Colonic mucosa (tissue), 4 donors: ENCODE results near the gene LRMDA. TPM values are rescaled to one million over a fixed set of nuclear protein-coding genes. Genes with fewer than 3 reads are reported as not detected.

ENCODE experiments used
- DNase-seq: peaks from one replicate; pipeline ENCODE4 v3.0.0-alpha.2; 2020
- H3K27ac ChIP-seq: fragments of 200-600 bp; one replicate; pipeline ENCODE4 v1.8.0; 2021
- H3K27me3 ChIP-seq: fragments of 200-600 bp; one replicate; pipeline ENCODE4 v1.8.0; 2021
- H3K36me3 ChIP-seq: fragments of 200-600 bp; one replicate; pipeline ENCODE4 v1.8.0; 2021
- H3K4me1 ChIP-seq: fragments of 200-600 bp; one replicate; pipeline ENCODE4 v1.8.0; 2021; ENCODE audit warnings: mild to moderate bottlenecking
- H3K4me3 ChIP-seq: fragments of 200-600 bp; one replicate; pipeline ENCODE4 v1.8.0; 2021
- H3K9ac ChIP-seq, 2 donors: one replicate each; pipeline ENCODE4 v1.7.0; 2013; ENCODE audit warnings: control low read depth in 2 of 2, low read depth in 2 of 2, low read length in 2 of 2
- H3K9me3 ChIP-seq: fragments of 200-600 bp; one replicate; pipeline ENCODE4 v1.8.0; 2021
- intact Hi-C: fragments of 100-400 bp; cut with DNase I; formaldehyde crosslinking; loops from one replicate; pipeline ENCODE4 v1.14.1; 2022
- total RNA-seq, 2 donors: library from RNA; stranded (reverse); fragmentation: NEBNext Ultra II Directional in 1 of 2; extraction: Animal tissue kit (Norgen Biotek cat#: 25700) in 1 of 2; gene quantifications; one replicate each; pipeline ENCODE4 v1.2.1, GENCODE V29; 2021
- TF ChIP-seq, protein P1 (sequence below): fragments of 200-600 bp; IDR thresholded peaks from one replicate; pipeline ENCODE4 v1.8.0; 2022; ENCODE audit warnings: antibody characterized with exemption, mild to moderate bottlenecking
- donor health status: healthy.
- donor health status: DM: no; HTN: no; CAD: no.
- donor health status: DM: no; HTN: no; CAD: no.

The LRMDA gene
- total RNA-seq, 2 donors from 2014 or later, result 2.5 to 5.2 TPM

DNA sequence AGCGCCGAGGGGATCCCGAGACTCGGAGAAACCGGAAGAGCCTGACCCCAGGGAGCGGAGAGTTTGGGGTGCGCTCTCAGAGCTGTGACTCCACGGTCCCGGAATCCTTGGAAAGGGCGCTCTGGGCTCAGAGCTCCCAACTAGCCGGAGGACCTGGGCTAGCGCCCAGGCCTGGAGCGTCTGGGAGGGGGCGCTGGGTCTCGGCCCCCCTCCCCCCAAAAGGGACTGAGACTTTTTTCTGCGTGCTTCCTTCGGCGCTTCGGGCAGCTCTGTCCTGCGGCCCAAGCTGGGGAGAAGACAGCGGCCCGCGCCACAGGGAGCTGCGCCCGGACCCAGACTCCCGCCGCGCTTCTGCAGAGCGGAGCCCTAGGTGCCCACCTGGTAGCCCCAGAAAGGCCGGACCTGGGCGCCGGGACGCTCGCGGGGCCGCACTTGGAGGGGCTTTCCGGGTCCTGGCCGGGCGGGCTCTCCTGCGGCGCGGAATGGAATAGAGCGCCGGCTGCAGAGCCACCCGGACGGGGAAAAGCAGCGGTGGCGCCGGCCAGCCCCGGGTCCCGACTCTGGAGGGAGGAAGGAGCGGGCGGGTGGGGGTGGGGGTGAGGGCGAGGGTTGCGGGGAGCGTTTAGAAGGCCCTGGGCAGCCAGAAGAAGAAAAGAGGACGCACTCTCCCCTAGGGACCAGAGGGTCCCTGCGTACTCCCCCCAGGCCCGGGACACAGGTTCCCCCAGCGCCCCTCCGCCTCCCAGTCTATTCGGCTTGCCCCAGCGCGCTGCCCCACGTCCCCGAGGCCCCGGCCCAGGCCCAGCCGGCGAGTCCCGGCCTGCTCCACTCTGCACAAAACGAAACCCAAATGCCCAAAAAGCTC lies 34.6 kb upstream of the LRMDA start:
- Histone ChIP-seq H3K36me3 (no peaks in the 10 kb centered on the region), H3K9ac (peak overlapping the region; percentile 79 to 86), H3K4me1 (peaks cover 3% of the 10 kb centered on the region), H3K9me3 (no peaks in the 10 kb centered on the region), H3K27me3 (peaks cover 6% of the 10 kb centered on the region), H3K27ac (peak overlapping the region; percentile 68), H3K4me3 (peak overlapping the region; percentile 56)
- peak; percentile 33 for DNase-seq
- intact Hi-C loops, result loop anchor here (5.0 to 10.0 kb wide), 2 partner anchors 515 to 908 kb away; no protein-coding TSS in a partner anchor
- TF ChIP-seq, protein P1, sequence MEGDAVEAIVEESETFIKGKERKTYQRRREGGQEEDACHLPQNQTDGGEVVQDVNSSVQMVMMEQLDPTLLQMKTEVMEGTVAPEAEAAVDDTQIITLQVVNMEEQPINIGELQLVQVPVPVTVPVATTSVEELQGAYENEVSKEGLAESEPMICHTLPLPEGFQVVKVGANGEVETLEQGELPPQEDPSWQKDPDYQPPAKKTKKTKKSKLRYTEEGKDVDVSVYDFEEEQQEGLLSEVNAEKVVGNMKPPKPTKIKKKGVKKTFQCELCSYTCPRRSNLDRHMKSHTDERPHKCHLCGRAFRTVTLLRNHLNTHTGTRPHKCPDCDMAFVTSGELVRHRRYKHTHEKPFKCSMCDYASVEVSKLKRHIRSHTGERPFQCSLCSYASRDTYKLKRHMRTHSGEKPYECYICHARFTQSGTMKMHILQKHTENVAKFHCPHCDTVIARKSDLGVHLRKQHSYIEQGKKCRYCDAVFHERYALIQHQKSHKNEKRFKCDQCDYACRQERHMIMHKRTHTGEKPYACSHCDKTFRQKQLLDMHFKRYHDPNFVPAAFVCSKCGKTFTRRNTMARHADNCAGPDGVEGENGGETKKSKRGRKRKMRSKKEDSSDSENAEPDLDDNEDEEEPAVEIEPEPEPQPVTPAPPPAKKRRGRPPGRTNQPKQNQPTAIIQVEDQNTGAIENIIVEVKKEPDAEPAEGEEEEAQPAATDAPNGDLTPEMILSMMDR, result no peak

DNA sequence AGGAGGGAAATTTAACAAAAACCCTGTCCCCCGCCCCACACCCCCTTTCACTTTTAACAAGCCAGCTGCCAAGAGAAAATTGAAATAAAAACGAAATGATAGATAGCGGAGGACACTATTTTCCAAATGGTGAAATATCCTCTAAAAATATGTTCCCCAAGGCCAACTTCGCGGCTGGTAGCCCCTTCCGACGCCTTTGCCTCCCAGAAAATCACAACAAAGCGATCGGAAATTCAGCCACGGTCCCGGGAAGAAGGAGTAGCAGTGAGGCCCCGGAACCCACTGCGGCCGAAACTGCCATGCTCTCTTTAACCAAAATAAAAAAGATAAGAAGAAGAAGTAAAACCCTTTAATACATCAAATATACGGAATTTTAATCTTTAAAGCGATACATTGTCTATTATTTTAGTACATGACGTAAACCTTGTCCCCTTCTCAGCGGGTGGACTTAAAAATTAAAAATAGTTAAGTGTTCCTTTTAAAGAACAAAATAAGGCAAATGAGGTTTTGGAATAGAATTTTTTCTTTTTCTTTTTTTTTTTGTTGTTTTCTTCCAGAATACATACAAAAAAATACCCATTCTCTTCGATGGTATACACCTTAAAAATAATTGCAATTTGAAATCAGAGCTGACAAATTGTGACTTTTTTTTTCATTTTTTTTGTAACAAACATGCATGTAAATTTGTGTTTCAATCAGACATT lies 33.8 kb upstream of the LRMDA start:
- Histone ChIP-seq H3K9me3 (no peaks in the 10 kb centered on the region), H3K36me3 (no peaks in the 10 kb centered on the region), H3K27me3 (peaks cover 6% of the 10 kb centered on the region), H3K4me1 (peaks cover 3% of the 10 kb centered on the region), H3K4me3 (peak overlapping the region; percentile 56), H3K9ac (peak overlapping the region; percentile 12 to 58), H3K27ac (peak overlapping the region; percentile 68)
- intact Hi-C loops, result loop anchor here (5.0 to 10.0 kb wide), 2 partner anchors 515 to 907 kb away; no protein-coding TSS in a partner anchor
- no peak for DNase-seq
- TF ChIP-seq, protein P1, result no peak

DNA sequence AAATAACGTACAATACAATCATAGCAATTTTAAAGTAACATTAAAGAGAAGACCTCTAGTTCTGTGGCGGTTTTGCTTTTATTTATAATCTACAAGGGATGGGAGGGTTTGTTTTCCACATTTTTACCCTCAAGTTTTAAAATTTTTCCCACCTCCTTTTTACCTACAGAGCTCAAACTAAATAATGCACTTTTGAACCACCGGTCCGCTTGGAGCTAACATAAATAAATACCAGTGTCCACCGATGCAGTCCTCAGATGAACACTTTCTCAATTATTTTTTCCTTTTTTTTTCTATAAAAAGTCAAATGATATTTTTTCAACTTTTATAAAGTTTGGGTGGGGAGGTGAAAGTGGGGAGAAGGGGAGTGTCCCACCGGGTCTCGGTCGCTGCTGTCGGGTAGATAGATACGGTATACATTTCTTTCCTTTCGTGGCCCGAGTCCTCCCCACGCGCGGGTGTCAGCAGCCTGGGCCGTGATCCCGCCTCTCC lies 33.2 kb upstream of the LRMDA start:
- no peak for DNase-seq
- H3K4me3 ChIP-seq, result peak overlapping the region; percentile 60
- peaks cover 6% of the 10 kb centered on the region for H3K27me3 ChIP-seq
- H3K27ac ChIP-seq, result no peak overlapping the region
- peak overlapping the region in 1 of 2 donors; percentile 63 for H3K9ac ChIP-seq
- H3K9me3 ChIP-seq, result no peaks in the 10 kb centered on the region
- peaks cover 3% of the 10 kb centered on the region for H3K4me1 ChIP-seq
- no peaks in the 10 kb centered on the region for H3K36me3 ChIP-seq
- TF ChIP-seq, protein P1, result no peak
- intact Hi-C loops, result loop anchor here (5.0 to 10.0 kb wide), 2 partner anchors 514 to 907 kb away; no protein-coding TSS in a partner anchor

DNA sequence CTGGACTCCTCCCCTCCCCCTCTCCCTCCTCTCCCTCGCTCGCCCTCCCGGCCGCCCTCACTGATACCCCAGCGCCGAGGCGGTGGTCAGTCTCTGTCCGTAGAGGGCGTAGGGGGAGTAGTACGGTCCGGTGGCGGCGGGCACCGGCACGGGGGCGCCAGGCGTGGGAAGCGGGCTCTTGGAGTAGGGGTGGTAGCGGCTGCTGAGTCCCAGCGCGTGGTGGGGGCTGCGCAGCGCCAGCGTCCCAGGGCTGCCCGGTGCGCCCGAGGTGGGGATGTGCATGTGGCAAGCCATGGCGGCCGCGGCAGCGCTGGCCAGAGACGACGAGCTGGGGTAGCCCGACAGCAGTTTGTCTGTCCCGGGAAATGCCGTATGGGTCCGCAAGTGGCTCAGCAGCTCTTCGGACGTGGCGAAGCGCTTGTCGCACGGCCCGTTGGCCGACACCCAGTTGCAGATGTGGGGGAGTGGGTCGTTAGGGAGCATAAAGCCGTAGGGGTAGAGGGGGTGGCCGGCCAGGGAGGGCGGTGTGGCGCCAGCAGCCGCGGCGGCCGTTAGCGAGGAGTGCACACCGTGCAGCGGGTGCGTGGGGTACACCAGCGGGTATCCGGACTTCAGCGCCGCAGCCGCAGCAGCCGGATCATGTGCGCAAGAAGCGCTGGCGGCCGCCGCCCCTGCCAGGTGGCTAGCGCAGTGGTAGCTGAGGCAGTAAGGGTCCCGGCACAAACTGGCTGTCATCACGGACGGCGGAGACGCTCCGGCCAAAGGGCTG lies 32.5 kb upstream of the LRMDA start:
- Histone ChIP-seq H3K4me1 (peaks cover 3% of the 10 kb centered on the region), H3K4me3 (peak overlapping the region; percentile 60), H3K9me3 (no peaks in the 10 kb centered on the region), H3K27me3 (peaks cover 6% of the 10 kb centered on the region), H3K9ac (peak overlapping the region in 1 of 2 donors; percentile 63), H3K36me3 (no peaks in the 10 kb centered on the region), H3K27ac (peak overlapping the region; percentile 90)
- intact Hi-C loops, result loop anchor here (5.0 to 10.0 kb wide), 2 partner anchors 513 to 906 kb away; no protein-coding TSS in a partner anchor
- TF ChIP-seq, protein P1, result no peak
- peak; percentile 22 for DNase-seq
